ENCODE measurements around the gene TTLL11.

DNA sequence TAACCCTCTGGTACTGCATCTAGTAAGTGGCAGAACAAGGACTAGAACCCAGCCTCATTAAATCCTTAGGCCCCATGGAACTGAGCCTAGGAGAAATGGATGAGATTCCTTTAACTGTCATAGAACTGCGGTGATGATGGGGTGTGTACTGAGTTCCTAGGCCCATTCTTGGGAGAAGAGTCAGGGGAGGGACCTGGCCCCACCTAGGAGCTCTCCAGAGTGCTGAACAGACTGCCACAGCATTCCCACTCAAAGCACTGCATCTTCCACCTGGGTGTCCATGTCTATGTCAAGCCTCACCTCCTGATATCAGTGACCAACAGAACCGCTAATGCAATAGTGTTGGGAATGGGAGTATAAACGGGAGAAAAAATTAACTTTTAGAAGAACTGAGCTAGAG is 36.6 kb downstream of the TTLL11 start:
- TF ChIP-seq, protein P1, sequence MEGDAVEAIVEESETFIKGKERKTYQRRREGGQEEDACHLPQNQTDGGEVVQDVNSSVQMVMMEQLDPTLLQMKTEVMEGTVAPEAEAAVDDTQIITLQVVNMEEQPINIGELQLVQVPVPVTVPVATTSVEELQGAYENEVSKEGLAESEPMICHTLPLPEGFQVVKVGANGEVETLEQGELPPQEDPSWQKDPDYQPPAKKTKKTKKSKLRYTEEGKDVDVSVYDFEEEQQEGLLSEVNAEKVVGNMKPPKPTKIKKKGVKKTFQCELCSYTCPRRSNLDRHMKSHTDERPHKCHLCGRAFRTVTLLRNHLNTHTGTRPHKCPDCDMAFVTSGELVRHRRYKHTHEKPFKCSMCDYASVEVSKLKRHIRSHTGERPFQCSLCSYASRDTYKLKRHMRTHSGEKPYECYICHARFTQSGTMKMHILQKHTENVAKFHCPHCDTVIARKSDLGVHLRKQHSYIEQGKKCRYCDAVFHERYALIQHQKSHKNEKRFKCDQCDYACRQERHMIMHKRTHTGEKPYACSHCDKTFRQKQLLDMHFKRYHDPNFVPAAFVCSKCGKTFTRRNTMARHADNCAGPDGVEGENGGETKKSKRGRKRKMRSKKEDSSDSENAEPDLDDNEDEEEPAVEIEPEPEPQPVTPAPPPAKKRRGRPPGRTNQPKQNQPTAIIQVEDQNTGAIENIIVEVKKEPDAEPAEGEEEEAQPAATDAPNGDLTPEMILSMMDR (IDR thresholded peaks at IDR 0.05) = no peak
- TF ChIP-seq POLR2A (IDR thresholded peaks at IDR 0.05) = no peak
